ENCODE data around the gene BTN1A1.

DNA sequence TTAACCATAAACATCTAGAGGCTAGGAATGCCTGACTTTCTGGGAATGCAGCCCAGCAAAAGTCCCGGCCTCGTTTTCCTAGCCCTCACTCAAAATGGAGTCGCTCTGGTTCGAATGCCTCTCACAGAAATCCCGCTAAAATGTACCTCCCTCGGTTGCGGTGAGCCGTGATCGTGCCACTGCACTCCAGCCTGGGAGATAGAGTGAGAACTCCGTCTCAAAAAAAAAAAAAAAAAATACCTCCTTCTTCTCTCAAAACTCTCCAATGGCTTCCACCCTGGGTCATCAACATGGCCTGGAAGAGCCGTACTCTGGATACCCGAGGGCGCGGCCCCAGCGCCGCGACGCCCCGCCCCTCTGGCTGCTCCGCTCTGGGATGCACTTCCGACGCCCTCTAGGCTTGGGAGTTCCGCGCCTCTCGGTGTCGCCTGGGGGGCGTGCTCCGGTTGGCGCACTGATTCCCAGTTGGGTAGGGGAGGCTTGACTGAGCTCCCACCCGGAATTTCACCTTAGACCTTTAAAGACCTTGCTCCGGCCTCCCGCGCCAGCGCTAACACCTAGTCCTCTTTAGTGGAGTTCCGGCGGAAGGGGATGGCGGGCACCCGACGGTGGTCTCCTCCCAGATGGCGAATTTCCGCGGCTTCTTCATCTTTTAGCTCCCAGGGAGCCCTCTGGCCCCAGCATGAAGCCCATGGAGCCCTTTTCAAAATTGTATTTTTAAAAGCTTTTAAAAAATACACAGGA is 50.3 kb downstream of the BTN1A1 start:
- TF ChIP-seq CTCF (IDR thresholded peaks at IDR 0.05) (no peak), POLR2A (IDR thresholded peaks at IDR 0.05) (no peak)
